ENCODE data around the gene FBXL7.

The FBXL7 gene

GRCh38 chr5:15880201-15880600 is 380.2 kb downstream of the FBXL7 start:
- Histone ChIP-seq H3K79me2 (ENCODE audit: insufficient read depth, low read length) (no peaks in the 10 kb centered on the region), H4K20me1 (ENCODE audit: insufficient read depth, low read length) (no peaks in the 10 kb centered on the region), H3K27me3 (ENCODE audit: insufficient read depth, low read length, poor library complexity) (no peaks in the 10 kb centered on the region), H3K4me3 (ENCODE audit: low read depth in 1 of 2, low read length in 2 of 2) (no peak overlapping the region), H3K9me3 (ENCODE audit: insufficient read depth, low read length, severe bottlenecking) (no peaks in the 10 kb centered on the region), H3K36me3 (ENCODE audit: insufficient read depth, low read length) (no peaks in the 10 kb centered on the region), H3K27ac (ENCODE audit: low read length) (no peak overlapping the region), H2AFZ (ENCODE audit: low read depth, low read length) (no peak overlapping the region), H3K4me1 (ENCODE audit: insufficient read depth, low read length) (no peaks in the 10 kb centered on the region), H3K9ac (ENCODE audit: low read depth, low read length) (no peak overlapping the region), H3K4me2 (ENCODE audit: insufficient read depth, low read length) (no peak overlapping the region)
- DNase-seq, result no peak
- ATAC-seq (ENCODE audit: insufficient read depth, low read depth), result no peak
- no peak for TF ChIP-seq CTCF (IDR thresholded peaks at IDR 0.05; ENCODE audit: borderline replicate concordance, extremely low read depth, low read length, poor library complexity, severe bottlenecking)
- TF ChIP-seq EZH2 (IDR thresholded peaks at IDR 0.05; ENCODE audit: borderline replicate concordance, low read depth, low read length, severe bottlenecking), result no peak

GRCh38 chr5:15885156-15885555 is 385.2 kb downstream of the FBXL7 start:
- ATAC-seq (ENCODE audit: insufficient read depth, low read depth) (no peak), DNase-seq (no peak)
- TF ChIP-seq CTCF (IDR thresholded peaks at IDR 0.05; ENCODE audit: borderline replicate concordance, extremely low read depth, low read length, poor library complexity, severe bottlenecking), result no peak
- TF ChIP-seq EZH2 (IDR thresholded peaks at IDR 0.05; ENCODE audit: borderline replicate concordance, low read depth, low read length, severe bottlenecking), result no peak
- Histone ChIP-seq H3K27ac (ENCODE audit: low read length) (no peak overlapping the region), H3K4me1 (ENCODE audit: insufficient read depth, low read length) (no peaks in the 10 kb centered on the region), H3K27me3 (ENCODE audit: insufficient read depth, low read length, poor library complexity) (no peaks in the 10 kb centered on the region), H2AFZ (ENCODE audit: low read depth, low read length) (no peak overlapping the region), H3K4me3 (ENCODE audit: low read depth in 1 of 2, low read length in 2 of 2) (no peak overlapping the region), H3K36me3 (ENCODE audit: insufficient read depth, low read length) (no peaks in the 10 kb centered on the region), H3K9ac (ENCODE audit: low read depth, low read length) (no peak overlapping the region), H4K20me1 (ENCODE audit: insufficient read depth, low read length) (no peaks in the 10 kb centered on the region), H3K4me2 (ENCODE audit: insufficient read depth, low read length) (no peak overlapping the region), H3K79me2 (ENCODE audit: insufficient read depth, low read length) (no peaks in the 10 kb centered on the region), H3K9me3 (ENCODE audit: insufficient read depth, low read length, severe bottlenecking) (no peaks in the 10 kb centered on the region)

- no peaks in the 10 kb centered on the region for H3K27me3 ChIP-seq (ENCODE audit: insufficient read depth, low read length, poor library complexity)
- H3K4me1 ChIP-seq (ENCODE audit: insufficient read depth, low read length), result no peaks in the 10 kb centered on the region
- H4K20me1 ChIP-seq (ENCODE audit: insufficient read depth, low read length), result no peaks in the 10 kb centered on the region
- H3K4me3 ChIP-seq (ENCODE audit: low read depth in 1 of 2, low read length in 2 of 2), result no peak overlapping the region
- DNase-seq (no peak), ATAC-seq (ENCODE audit: insufficient read depth, low read depth) (no peak)
- no peak overlapping the region for H3K9ac ChIP-seq (ENCODE audit: low read depth, low read length)
- H3K27ac ChIP-seq (ENCODE audit: low read length), result no peak overlapping the region
- H3K36me3 ChIP-seq (ENCODE audit: insufficient read depth, low read length), result no peaks in the 10 kb centered on the region
- no peak overlapping the region for H3K4me2 ChIP-seq (ENCODE audit: insufficient read depth, low read length)
- H3K79me2 ChIP-seq (ENCODE audit: insufficient read depth, low read length), result no peaks in the 10 kb centered on the region
- no peak for TF ChIP-seq CTCF (IDR thresholded peaks at IDR 0.05; ENCODE audit: borderline replicate concordance, extremely low read depth, low read length, poor library complexity, severe bottlenecking)
- TF ChIP-seq EZH2 (IDR thresholded peaks at IDR 0.05; ENCODE audit: borderline replicate concordance, low read depth, low read length, severe bottlenecking), result no peak
- no peak overlapping the region for H2AFZ ChIP-seq (ENCODE audit: low read depth, low read length)
- H3K9me3 ChIP-seq (ENCODE audit: insufficient read depth, low read length, severe bottlenecking), result no peaks in the 10 kb centered on the region
Measured at GRCh38 chr5:15886156-15886555, 386.2 kb downstream of the FBXL7 start.

- DNase-seq, result no peak
- no peak for ATAC-seq (ENCODE audit: insufficient read depth, low read depth)
- no peak overlapping the region for H3K27ac ChIP-seq (ENCODE audit: low read length)
- no peaks in the 10 kb centered on the region for H3K4me1 ChIP-seq (ENCODE audit: insufficient read depth, low read length)
- H2AFZ ChIP-seq (ENCODE audit: low read depth, low read length), result no peak overlapping the region
- no peaks in the 10 kb centered on the region for H3K9me3 ChIP-seq (ENCODE audit: insufficient read depth, low read length, severe bottlenecking)
- no peak overlapping the region for H3K4me2 ChIP-seq (ENCODE audit: insufficient read depth, low read length)
- H3K9ac ChIP-seq (ENCODE audit: low read depth, low read length), result no peak overlapping the region
- no peak for TF ChIP-seq CTCF (IDR thresholded peaks at IDR 0.05; ENCODE audit: borderline replicate concordance, extremely low read depth, low read length, poor library complexity, severe bottlenecking)
- no peak for TF ChIP-seq EZH2 (IDR thresholded peaks at IDR 0.05; ENCODE audit: borderline replicate concordance, low read depth, low read length, severe bottlenecking)
- no peaks in the 10 kb centered on the region for H4K20me1 ChIP-seq (ENCODE audit: insufficient read depth, low read length)
- no peaks in the 10 kb centered on the region for H3K36me3 ChIP-seq (ENCODE audit: insufficient read depth, low read length)
- no peaks in the 10 kb centered on the region for H3K79me2 ChIP-seq (ENCODE audit: insufficient read depth, low read length)
- H3K27me3 ChIP-seq (ENCODE audit: insufficient read depth, low read length, poor library complexity), result no peaks in the 10 kb centered on the region
- H3K4me3 ChIP-seq (ENCODE audit: low read depth in 1 of 2, low read length in 2 of 2), result no peak overlapping the region
Measured at GRCh38 chr5:15887093-15887492, 387.1 kb downstream of the FBXL7 start.

All from DND-41 (cell line).